B cell (primary cell): ENCODE data around the gene ANGPTL8. TPM values are rescaled to one million over a fixed set of nuclear protein-coding genes. Genes with fewer than 3 reads are reported as not detected.

ENCODE experiments used
- ATAC-seq: fragments of 200-7000 bp; cut with Tn5 transposase; one replicate; pipeline ENCODE4 v1.10.0; 2021; ENCODE audit warnings: low read depth, mild to moderate bottlenecking, moderate number of reproducible peaks, moderate library complexity
- CTCF ChIA-PET: fragments of 350-600 bp; sonication (Branson Sonifier 250); formaldehyde crosslinking; loops from one replicate; lab custom pipeline; 2021; ENCODE audit warnings: antibody characterized with exemption, inconsistent platforms; lab: Charles Lee
- POLR2A ChIA-PET: fragments of 350-600 bp; sonication (Branson Sonifier 250); formaldehyde crosslinking; loops from one replicate; lab custom pipeline; 2021; ENCODE audit warnings: antibody characterized with exemption; lab: Charles Lee
- DNase-seq: peaks from one replicate; pipeline ENCODE4 v3.0.0; 2013
- H2AFZ ChIP-seq: 2 replicates; pipeline ENCODE4 v1.6.1; 2012; ENCODE audit warnings: mild to moderate bottlenecking, low read depth, low read length; ENCODE audit not compliant: insufficient read depth, poor library complexity, severe bottlenecking
- H3K27ac ChIP-seq, 2 donors: 1 replicate in 1 of 2; 2 replicates in 1 of 2; pipeline ENCODE4 v1.5.1; 2012 to 2013; ENCODE audit warnings: low read length in 2 of 2, mild to moderate bottlenecking in 2 of 2, moderate library complexity in 1 of 2
- H3K27me3 ChIP-seq, 4 experiments: fragments of 200-600 bp in 1 of 4; sonication (generic) in 1 of 4; replicated peaks in 1 of 4; 1 replicate in 2 of 4; 2 replicates in 2 of 4; pipeline versions ENCODE4 v1.6.1 to v1.7.0; 2013 to 2016; ENCODE audit warnings: low read length in 3 of 4, mild to moderate bottlenecking in 2 of 4, mixed read lengths in 1 of 4, moderate library complexity in 1 of 4; ENCODE audit not compliant: insufficient read depth in 4 of 4, control insufficient read depth in 3 of 4; ENCODE audit errors: control extremely low read depth in 1 of 4
- H3K36me3 ChIP-seq, 2 experiments: replicated peaks in 1 of 2; 1 replicate in 1 of 2; 2 replicates in 1 of 2; pipeline versions ENCODE4 v1.6.1 to v1.7.1; 2013; ENCODE audit warnings: low read length in 1 of 2; ENCODE audit not compliant: insufficient read depth in 2 of 2, control insufficient read depth in 1 of 2; ENCODE audit errors: control extremely low read depth in 1 of 2, extremely low read depth in 1 of 2
- H3K4me1 ChIP-seq, 2 donors: fragments of 200-600 bp in 1 of 2; sonication (generic) in 1 of 2; 1 replicate in 1 of 2; 2 replicates in 1 of 2; pipeline versions ENCODE4 v1.5.1 to v1.6.1; 2013 to 2017; ENCODE audit warnings: low read length in 2 of 2; ENCODE audit not compliant: control insufficient read depth in 2 of 2, insufficient read depth in 2 of 2
- H3K4me2 ChIP-seq: replicated peaks from 2 replicates; pipeline ENCODE3; 2012; ENCODE audit warnings: mild to moderate bottlenecking, low read depth, low read length; ENCODE audit not compliant: poor library complexity, severe bottlenecking
- H3K4me3 ChIP-seq, 5 experiments: fragments of 200-600 bp in 1 of 5; sonication (generic) in 1 of 5; 1 replicate in 3 of 5; 2 replicates in 2 of 5; pipeline versions ENCODE4 v1.5.1 to v1.7.0; 2011 to 2016; ENCODE audit warnings: low read length in 4 of 5, mild to moderate bottlenecking in 4 of 5, low read depth in 2 of 5, control low read depth in 1 of 5, moderate library complexity in 1 of 5; ENCODE audit not compliant: insufficient read depth in 1 of 5; ENCODE audit errors: control extremely low read depth in 1 of 5, extremely low read depth in 1 of 5
- H3K79me2 ChIP-seq: fragments of 200-600 bp; sonication (generic); one replicate; pipeline ENCODE4 v1.6.0; 2016; ENCODE audit warnings: low read length; ENCODE audit not compliant: control insufficient read depth, insufficient read depth
- H3K9ac ChIP-seq: fragments of 200-600 bp; sonication (generic); 2 replicates; pipeline ENCODE4 v1.6.1; 2017; ENCODE audit warnings: mild to moderate bottlenecking, low read length, moderate library complexity
- H3K9me3 ChIP-seq, 3 donors: one replicate each; pipeline versions ENCODE4 v1.6.1 to v1.7.1; 2013; ENCODE audit warnings: low read length in 2 of 3; ENCODE audit not compliant: control insufficient read depth in 2 of 3, insufficient read depth in 1 of 3; ENCODE audit errors: control extremely low read depth in 1 of 3
- H4K20me1 ChIP-seq: 2 replicates; pipeline ENCODE4 v1.6.0; 2012; ENCODE audit warnings: mild to moderate bottlenecking, low read length; ENCODE audit not compliant: insufficient read depth, control insufficient read depth, poor library complexity, severe bottlenecking
- H3K27ac Mint-ChIP-seq: one replicate; pipeline ENCODE4 v1.8.0; 2021; ENCODE audit warnings: mixed read lengths
- H3K27me3 Mint-ChIP-seq: one replicate; pipeline ENCODE4 v1.8.0; 2021; ENCODE audit warnings: mixed read lengths
- H3K4me1 Mint-ChIP-seq: one replicate; pipeline ENCODE4 v1.8.0; 2021; ENCODE audit warnings: mixed read lengths
- H3K4me3 Mint-ChIP-seq: one replicate; pipeline ENCODE4 v1.8.0; 2021; ENCODE audit warnings: mixed read lengths
- H3K9me3 Mint-ChIP-seq: one replicate; pipeline ENCODE4 v1.8.0; 2022; ENCODE audit warnings: mixed read lengths; ENCODE audit not compliant: insufficient read depth
- EZH2 ChIP-seq: IDR thresholded peaks from 2 replicates; pipeline ENCODE4 v1.6.1; 2012; ENCODE audit warnings: borderline replicate concordance, low read depth, mild to moderate bottlenecking, moderate library complexity, low read length; ENCODE audit not compliant: insufficient read depth, poor library complexity, severe bottlenecking
- WGBS: methylation state at CpG from one replicate; pipeline ENCODE4 v1.1.5; 2013; ENCODE audit warnings: missing lambda C conversion rate; ENCODE audit not compliant: insufficient coverage; 5-methylcytosine and 5-hydroxymethylcytosine counted together
- intact Hi-C: fragments of 100-400 bp; cut with micrococcal nuclease; formaldehyde crosslinking; loops from one replicate; pipeline ENCODE4 v1.10.0; 2022
- polyA plus RNA-seq: library from polyadenylated mRNA; depleted of rRNA; stranded (reverse); fragments of >200 nt; gene quantifications from 2 replicates; pipeline ENCODE4 v1.2.3, GENCODE V29; 2012
- total RNA-seq, 2 donors: library from RNA; stranded (reverse); fragments of 120-200 nt in 1 of 2; gene quantifications; 1 replicate in 1 of 2; 2 replicates in 1 of 2; pipeline versions ENCODE4 v1.2.3 to v1.2.4, GENCODE V29; 2013 to 2022
- TF ChIP-seq, protein P1 (sequence below): fragments of 200-600 bp; IDR thresholded peaks from one replicate; pipeline ENCODE4 v1.8.0; 2022; ENCODE audit warnings: antibody characterized with exemption, mild to moderate bottlenecking

The ANGPTL8 gene
- total and polyA plus RNA-seq, 2 donors (not counting 1 experiment from before 2014, with no cell fraction given): not detected

- TF ChIP-seq, protein P1, sequence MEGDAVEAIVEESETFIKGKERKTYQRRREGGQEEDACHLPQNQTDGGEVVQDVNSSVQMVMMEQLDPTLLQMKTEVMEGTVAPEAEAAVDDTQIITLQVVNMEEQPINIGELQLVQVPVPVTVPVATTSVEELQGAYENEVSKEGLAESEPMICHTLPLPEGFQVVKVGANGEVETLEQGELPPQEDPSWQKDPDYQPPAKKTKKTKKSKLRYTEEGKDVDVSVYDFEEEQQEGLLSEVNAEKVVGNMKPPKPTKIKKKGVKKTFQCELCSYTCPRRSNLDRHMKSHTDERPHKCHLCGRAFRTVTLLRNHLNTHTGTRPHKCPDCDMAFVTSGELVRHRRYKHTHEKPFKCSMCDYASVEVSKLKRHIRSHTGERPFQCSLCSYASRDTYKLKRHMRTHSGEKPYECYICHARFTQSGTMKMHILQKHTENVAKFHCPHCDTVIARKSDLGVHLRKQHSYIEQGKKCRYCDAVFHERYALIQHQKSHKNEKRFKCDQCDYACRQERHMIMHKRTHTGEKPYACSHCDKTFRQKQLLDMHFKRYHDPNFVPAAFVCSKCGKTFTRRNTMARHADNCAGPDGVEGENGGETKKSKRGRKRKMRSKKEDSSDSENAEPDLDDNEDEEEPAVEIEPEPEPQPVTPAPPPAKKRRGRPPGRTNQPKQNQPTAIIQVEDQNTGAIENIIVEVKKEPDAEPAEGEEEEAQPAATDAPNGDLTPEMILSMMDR: no peak
- TF ChIP-seq EZH2: no peak
- no peak overlapping the region for H3K4me3 Mint-ChIP-seq
- peaks cover 6% of the 10 kb centered on the region for H3K4me1 Mint-ChIP-seq
- Histone ChIP-seq H3K79me2 (no peaks in the 10 kb centered on the region), H4K20me1 (no peaks in the 10 kb centered on the region), H3K27ac (no peak overlapping the region), H3K9ac (no peak overlapping the region), H3K36me3 (no peaks in the 10 kb centered on the region), H3K27me3 (peaks cover 0 to 3% (median 1%) of the 10 kb centered on the region in 4 experiments), H3K4me1 (peaks cover 3 to 4% of the 10 kb centered on the region in 2 donors), H3K4me3 (no peak overlapping the region), H3K9me3 (peaks cover 0 to 12% (median 0%) of the 10 kb centered on the region in 3 donors), H3K4me2 (no peak overlapping the region), H2AFZ (no peak overlapping the region)
- H3K27me3 Mint-ChIP-seq: no peaks in the 10 kb centered on the region
- ATAC-seq (no peak), DNase-seq (no peak)
- ChIA-PET CTCF (no interaction called here), POLR2A (no interaction called here)
- 97% methylated on average over 12 of the region's 14 CpGs for WGBS
- no peak overlapping the region for H3K27ac Mint-ChIP-seq
- no peaks in the 10 kb centered on the region for H3K9me3 Mint-ChIP-seq
- intact Hi-C loops: no loop called here
These were observed 8.5 kb downstream of the ANGPTL8 start for GRCh38 chr19:11247934-11248333.

DNA sequence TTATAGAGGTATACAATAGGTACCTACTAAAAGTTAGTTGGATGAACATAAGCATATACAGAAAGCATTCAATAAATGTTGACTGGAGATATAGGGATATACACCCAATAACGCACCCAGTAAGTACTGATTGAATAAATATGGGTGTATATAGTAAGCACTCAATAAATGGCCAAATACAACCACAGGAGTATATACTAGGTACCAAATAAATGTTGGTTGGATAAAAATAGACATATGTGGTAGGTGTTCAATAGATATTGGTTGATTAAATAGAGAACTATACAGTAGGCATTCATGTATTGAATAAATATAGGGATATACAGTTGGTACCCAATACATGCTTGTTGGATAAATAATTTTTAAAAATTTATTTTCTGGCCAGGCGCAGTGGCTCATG lies 9.4 kb downstream of the ANGPTL8 start:
- CTCF ChIA-PET: no interaction called here

More for the DNA sequence above, 9.4 kb downstream of the ANGPTL8 start:
- Histone ChIP-seq H3K4me2 (no peak overlapping the region), H3K79me2 (no peaks in the 10 kb centered on the region), H3K27me3 (peaks cover 0 to under 1% (median 0%) of the 10 kb centered on the region in 4 experiments), H3K9ac (no peak overlapping the region), H4K20me1 (no peaks in the 10 kb centered on the region), H3K36me3 (no peaks in the 10 kb centered on the region), H3K9me3 (peaks cover 0 to 6% (median 0%) of the 10 kb centered on the region in 3 donors), H3K4me3 (no peak overlapping the region), H3K27ac (no peak overlapping the region), H2AFZ (no peak overlapping the region), H3K4me1 (no peaks in the 10 kb centered on the region)
- POLR2A ChIA-PET: no interaction called here
- ATAC-seq (no peak), DNase-seq (no peak)
- peaks cover under 1% of the 10 kb centered on the region for H3K4me1 Mint-ChIP-seq
- no peak overlapping the region for H3K27ac Mint-ChIP-seq
- TF ChIP-seq, protein P1: no peak
- TF ChIP-seq EZH2: no peak
- WGBS: no CpG with 5 or more reads among the region's 2 CpGs
- H3K27me3 Mint-ChIP-seq: no peaks in the 10 kb centered on the region
- intact Hi-C loops: no loop called here
- H3K4me3 Mint-ChIP-seq: no peak overlapping the region
- no peaks in the 10 kb centered on the region for H3K9me3 Mint-ChIP-seq
